Body of pancreas (tissue), 4 donors: Measurements from ENCODE around the gene UBE2E2.

Experiments
- CTCF ChIP-seq, 7 experiments: fragments of 450-650 bp in 4 of 7; fragments of 200-600 bp in 3 of 7; sonication (generic) in 3 of 7; IDR thresholded peaks; one replicate each; pipeline ENCODE4 v1.5.1; 2016 to 2019; ENCODE audit warnings: antibody characterized with exemption in 7 of 7
- POLR2A ChIP-seq, 3 donors: fragments of 450-650 bp; IDR thresholded peaks; one replicate each; pipeline ENCODE4 v1.6.1; 2016; ENCODE audit warnings: antibody characterized with exemption in 3 of 3, mild to moderate bottlenecking in 2 of 3

GRCh38 chr3:23479026-23479425 lies 275.9 kb downstream of the UBE2E2 start:
- TF ChIP-seq CTCF (IDR thresholded peaks at IDR 0.05) (no peak), POLR2A (IDR thresholded peaks at IDR 0.05) (no peak)
